ENCODE data around the gene RNF34.

- TF ChIP-seq ZNF274 (IDR thresholded peaks at IDR 0.05; ENCODE audit: low read depth, low read length) (no peak), SUZ12 (IDR thresholded peaks at IDR 0.05; ENCODE audit: extremely low read depth, insufficient read depth, insufficient read length) (no peak), YY1 (IDR thresholded peaks at IDR 0.05; ENCODE audit: insufficient read depth, insufficient read length) (no peak)
Observed at GRCh38 chr12:121465921-121466793, 66.2 kb downstream of the RNF34 start.
